ENCODE measurements around the gene MYO3B.

DNA sequence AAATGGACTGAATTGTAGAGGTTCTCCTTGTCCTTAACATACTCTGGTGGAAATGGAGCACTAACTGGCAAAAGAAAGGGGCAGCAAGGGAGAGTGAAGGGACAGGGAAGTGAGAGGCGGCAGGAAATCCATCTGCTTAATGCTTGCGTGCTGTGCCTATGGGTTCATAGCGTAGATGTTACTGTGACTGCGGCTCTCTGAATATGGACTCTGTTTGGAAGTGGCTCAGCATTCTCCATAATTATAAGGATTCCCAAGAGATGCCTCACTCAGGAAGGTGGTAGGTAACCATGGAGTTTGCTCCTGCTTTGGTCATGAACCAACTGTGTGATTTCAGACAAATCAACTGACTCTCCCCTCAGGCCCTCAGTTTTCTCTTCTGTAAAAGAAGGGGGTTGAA, 50.0 kb downstream of the MYO3B start:
- TF ChIP-seq CTCF (IDR thresholded peaks at IDR 0.05; ENCODE audit: insufficient read depth, low read length, poor library complexity, severe bottlenecking) (no peak), EZH2phosphoT487 (conservative IDR thresholded peaks at IDR 0.05; ENCODE audit: low read length) (no peak)

Measured in SU-DHL-6 (cell line).